ENCODE data around the gene TTC9B.

The TTC9B gene

GRCh38 chr19:40255619-40256166 is 37.5 kb upstream of the TTC9B start (continued):
- no peak for TF ChIP-seq PATZ1 (CRISPR knock-in tag; IDR thresholded peaks at IDR 0.05; ENCODE audit: borderline replicate concordance)
- TF ChIP-seq ISL1 (CRISPR knock-in tag; IDR thresholded peaks at IDR 0.05): no peak
- TF ChIP-seq ZFP30 (CRISPR knock-in tag; IDR thresholded peaks at IDR 0.05): no peak
- no peak for TF ChIP-seq SNAI2 (CRISPR knock-in tag; IDR thresholded peaks at IDR 0.05)
- TF ChIP-seq OSR1 (CRISPR knock-in tag; IDR thresholded peaks at IDR 0.05): no peak
- no peak for TF ChIP-seq ARNTL (CRISPR knock-in tag; IDR thresholded peaks at IDR 0.05; ENCODE audit: borderline replicate concordance, low read depth)
- no peak for TF ChIP-seq CSDC2 (CRISPR knock-in tag; IDR thresholded peaks at IDR 0.05)
- TF ChIP-seq BACH2 (CRISPR knock-in tag; IDR thresholded peaks at IDR 0.05; ENCODE audit: borderline replicate concordance): no peak
- TF ChIP-seq ZNF565 (CRISPR knock-in tag; conservative IDR thresholded peaks at IDR 0.05; ENCODE audit: low read depth): no peak

- TF ChIP-seq CSRNP3 (CRISPR knock-in tag; IDR thresholded peaks at IDR 0.05) (no peak), ISL1 (CRISPR knock-in tag; IDR thresholded peaks at IDR 0.05) (no peak), ARNTL (CRISPR knock-in tag; IDR thresholded peaks at IDR 0.05; ENCODE audit: borderline replicate concordance, low read depth) (no peak), TOX (CRISPR knock-in tag; IDR thresholded peaks at IDR 0.05; ENCODE audit: borderline replicate concordance) (no peak), SNAI2 (CRISPR knock-in tag; IDR thresholded peaks at IDR 0.05) (no peak), PATZ1 (CRISPR knock-in tag; IDR thresholded peaks at IDR 0.05; ENCODE audit: borderline replicate concordance) (no peak), CSDC2 (CRISPR knock-in tag; IDR thresholded peaks at IDR 0.05) (no peak), PPARA (CRISPR knock-in tag; IDR thresholded peaks at IDR 0.05; ENCODE audit: borderline replicate concordance) (no peak), ZNF70 (CRISPR knock-in tag; IDR thresholded peaks at IDR 0.05) (no peak), ZFP30 (CRISPR knock-in tag; IDR thresholded peaks at IDR 0.05) (no peak), ZNF8 (CRISPR knock-in tag; IDR thresholded peaks at IDR 0.05) (no peak), TSHZ2 (CRISPR knock-in tag; IDR thresholded peaks at IDR 0.05) (no peak), POU6F1 (CRISPR knock-in tag; IDR thresholded peaks at IDR 0.05; ENCODE audit: borderline replicate concordance, low read depth) (no peak), TCF4 (CRISPR knock-in tag; IDR thresholded peaks at IDR 0.05; ENCODE audit: borderline replicate concordance) (no peak), GLIS3 (CRISPR knock-in tag; IDR thresholded peaks at IDR 0.05) (no peak), OSR1 (CRISPR knock-in tag; IDR thresholded peaks at IDR 0.05) (no peak)
- no peak for ATAC-seq
Measured at GRCh38 chr19:40254714-40255418, 36.7 kb upstream of the TTC9B start.

- no peak for ATAC-seq
- TF ChIP-seq PATZ1 (CRISPR knock-in tag; IDR thresholded peaks at IDR 0.05; ENCODE audit: borderline replicate concordance) (no peak), BACH2 (CRISPR knock-in tag; IDR thresholded peaks at IDR 0.05; ENCODE audit: borderline replicate concordance) (no peak), ARNTL (CRISPR knock-in tag; IDR thresholded peaks at IDR 0.05; ENCODE audit: borderline replicate concordance, low read depth) (no peak), CSRNP3 (CRISPR knock-in tag; IDR thresholded peaks at IDR 0.05) (no peak), OSR1 (CRISPR knock-in tag; IDR thresholded peaks at IDR 0.05) (no peak), ZNF565 (CRISPR knock-in tag; conservative IDR thresholded peaks at IDR 0.05; ENCODE audit: low read depth) (no peak), ZNF8 (CRISPR knock-in tag; IDR thresholded peaks at IDR 0.05) (no peak), TOX (CRISPR knock-in tag; IDR thresholded peaks at IDR 0.05; ENCODE audit: borderline replicate concordance) (no peak), TCF4 (CRISPR knock-in tag; IDR thresholded peaks at IDR 0.05; ENCODE audit: borderline replicate concordance) (no peak), PPARA (CRISPR knock-in tag; IDR thresholded peaks at IDR 0.05; ENCODE audit: borderline replicate concordance) (no peak), ESRRG (CRISPR knock-in tag; IDR thresholded peaks at IDR 0.05) (no peak), ISL1 (CRISPR knock-in tag; IDR thresholded peaks at IDR 0.05) (no peak), GLIS3 (CRISPR knock-in tag; IDR thresholded peaks at IDR 0.05) (no peak), ZNF70 (CRISPR knock-in tag; IDR thresholded peaks at IDR 0.05) (no peak)
Measured at GRCh38 chr19:40253611-40254092, 35.5 kb upstream of the TTC9B start.
